OCI-LY1 (cell line): Measurements from ENCODE around the gene SPOUT1.

Source experiments
- H2AFZ ChIP-seq: fragments of 200-600 bp; sonication (generic), shearing (Covaris generic); 2 replicates; pipeline ENCODE4 v1.6.0; 2014; ENCODE audit warnings: antibody characterized with exemption, mild to moderate bottlenecking, low read length
- H3F3A ChIP-seq: fragments of 200-600 bp; sonication (generic), shearing (Covaris generic); 2 replicates; pipeline ENCODE4 v1.6.0; 2014; ENCODE audit warnings: mild to moderate bottlenecking, antibody characterized with exemption, low read length, moderate library complexity; ENCODE audit not compliant: insufficient read depth
- H3K27ac ChIP-seq: fragments of 200-600 bp; sonication (generic); 2 replicates; pipeline ENCODE4 v1.5.1; 2014; ENCODE audit warnings: low read length, mixed run types, mild to moderate bottlenecking, low read depth; ENCODE audit not compliant: poor library complexity, severe bottlenecking
- H3K27me3 ChIP-seq: fragments of 200-600 bp; sonication (generic); 2 replicates; pipeline ENCODE4 v1.6.0; 2014; ENCODE audit warnings: antibody characterized with exemption, mild to moderate bottlenecking, low read length, moderate library complexity; ENCODE audit not compliant: insufficient read depth
- H3K36me3 ChIP-seq: fragments of 200-600 bp; sonication (generic); 2 replicates; pipeline ENCODE4 v1.6.1; 2014; ENCODE audit warnings: mild to moderate bottlenecking, antibody characterized with exemption, low read length, moderate library complexity, mixed read lengths; ENCODE audit not compliant: insufficient read depth
- H3K4me1 ChIP-seq: fragments of 200-600 bp; sonication (generic); 2 replicates; pipeline ENCODE4 v1.5.1; 2014; ENCODE audit warnings: mild to moderate bottlenecking, low read length, moderate library complexity; ENCODE audit not compliant: insufficient read depth, severe bottlenecking
- H3K4me2 ChIP-seq: fragments of 200-600 bp; sonication (generic), shearing (Covaris generic); 2 replicates; pipeline ENCODE4 v1.6.1; 2014; ENCODE audit warnings: low read length
- H3K4me3 ChIP-seq: fragments of 200-600 bp; sonication (generic); 2 replicates; pipeline ENCODE4 v1.5.1; 2014; ENCODE audit warnings: low read length, low read depth, mild to moderate bottlenecking, mixed read lengths; ENCODE audit not compliant: poor library complexity, severe bottlenecking
- H3K79me2 ChIP-seq: fragments of 200-600 bp; shearing (Covaris generic); 2 replicates; pipeline ENCODE4 v1.6.1; 2016; ENCODE audit warnings: mixed run types, low read length, mixed read lengths; ENCODE audit not compliant: insufficient read depth
- H3K9ac ChIP-seq: fragments of 200-600 bp; sonication (generic), shearing (Covaris generic); 2 replicates; pipeline ENCODE4 v1.6.1; 2014; ENCODE audit warnings: mild to moderate bottlenecking, low read length, mixed read lengths
- H3K9me2 ChIP-seq: fragments of 200-600 bp; sonication (generic), shearing (Covaris generic); 2 replicates; pipeline ENCODE4 v1.6.1; 2014; ENCODE audit warnings: low read depth, mild to moderate bottlenecking, low read length, mixed read lengths
- H3K9me3 ChIP-seq: fragments of 200-600 bp; shearing (Covaris generic); 2 replicates; pipeline ENCODE4 v1.6.1; 2014; ENCODE audit warnings: low read length, mixed read lengths
- H4K20me1 ChIP-seq: fragments of 200-600 bp; sonication (generic), shearing (Covaris generic); 2 replicates; pipeline ENCODE4 v1.6.0; 2016; ENCODE audit warnings: mild to moderate bottlenecking, low read length; ENCODE audit not compliant: insufficient read depth
- EZH2 ChIP-seq: fragments of 200-600 bp; sonication (generic), shearing (Covaris generic); IDR thresholded peaks from 2 replicates; pipeline ENCODE4 v1.8.0; 2017; ENCODE audit warnings: borderline replicate concordance, mixed run types, mild to moderate bottlenecking, antibody characterized with exemption, low read length, moderate library complexity, mixed read lengths
- TF ChIP-seq, protein P1 (sequence below): fragments of 200-600 bp; sonication (generic), shearing (Covaris generic); IDR thresholded peaks from 2 replicates; pipeline ENCODE4 v1.5.1; 2017; ENCODE audit warnings: mild to moderate bottlenecking, antibody characterized with exemption, low read length, moderate library complexity, mixed read lengths

SPOUT1 gene

DNA sequence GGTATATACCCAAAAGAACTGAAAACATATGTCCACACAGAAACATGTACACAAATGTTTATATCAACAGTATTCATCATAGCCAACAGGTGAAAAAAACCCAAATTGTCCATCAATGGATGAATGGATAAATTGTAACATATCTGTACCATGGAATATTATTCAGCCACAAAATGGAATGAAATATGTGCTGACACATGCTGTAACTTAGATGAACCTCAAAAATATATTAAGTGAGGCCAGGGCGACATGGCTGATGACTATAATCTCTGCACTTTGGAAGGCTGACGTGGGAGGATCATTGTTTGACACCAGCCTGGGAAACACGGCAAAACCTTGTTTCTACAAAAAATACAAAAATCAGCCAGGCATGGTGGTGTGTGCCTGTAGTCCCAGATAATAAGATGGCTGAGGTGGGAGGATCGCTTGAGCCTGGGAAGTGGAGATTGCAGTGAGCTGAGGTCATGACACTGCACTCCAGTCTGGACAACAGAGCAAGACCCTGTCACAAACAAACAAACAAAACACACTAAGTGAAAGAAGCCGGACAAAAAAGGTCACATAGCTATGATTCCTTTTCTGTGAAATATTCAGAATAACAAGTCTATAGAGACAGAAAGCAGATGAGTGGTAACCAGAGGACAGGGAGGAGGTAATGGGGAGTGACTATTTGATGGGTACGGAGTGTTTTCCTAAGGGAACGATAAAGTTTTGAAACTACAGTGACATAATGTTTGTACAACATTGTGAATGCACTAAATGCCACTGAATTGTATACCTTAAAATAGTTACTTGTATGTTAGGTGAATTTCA, 40.7 kb upstream of the SPOUT1 start:
- no peaks in the 10 kb centered on the region for H4K20me1 ChIP-seq
- no peak for TF ChIP-seq EZH2
- no peak overlapping the region for H3K4me2 ChIP-seq
- no peak overlapping the region for H3K27ac ChIP-seq
- no peaks in the 10 kb centered on the region for H3K9me3 ChIP-seq
- no peak overlapping the region for H3K4me3 ChIP-seq
- no peak overlapping the region for H2AFZ ChIP-seq
- H3K9ac ChIP-seq = no peak overlapping the region
- H3K9me2 ChIP-seq = no peaks in the 10 kb centered on the region
- no peaks in the 10 kb centered on the region for H3F3A ChIP-seq
- H3K79me2 ChIP-seq = no peaks in the 10 kb centered on the region
- no peaks in the 10 kb centered on the region for H3K27me3 ChIP-seq
- H3K36me3 ChIP-seq = peaks cover 14% of the 10 kb centered on the region; the same call in 1 of the 2 replicates
- no peaks in the 10 kb centered on the region for H3K4me1 ChIP-seq

DNA sequence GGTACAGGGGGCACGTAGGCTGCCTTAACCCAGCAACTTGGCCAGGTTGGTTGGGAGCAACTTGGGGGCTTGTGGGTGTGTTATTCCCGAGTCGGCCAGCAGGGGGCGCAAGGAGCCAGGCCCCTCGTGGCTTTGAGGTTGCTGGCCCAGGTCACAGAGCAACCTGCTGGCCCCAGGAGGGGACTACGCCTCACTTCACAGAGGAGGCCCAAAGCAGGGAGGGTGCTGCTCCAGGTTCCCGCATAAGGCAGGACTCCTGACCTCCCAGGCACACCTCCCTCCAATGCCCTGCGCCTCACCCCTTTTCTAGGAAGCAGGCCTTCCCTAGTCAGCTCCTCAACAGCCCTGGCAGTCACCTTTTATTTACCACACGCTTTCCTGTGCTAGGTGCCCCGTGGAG, 34.1 kb upstream of the SPOUT1 start:
- H3K4me3 ChIP-seq = no peak overlapping the region
- no peak overlapping the region; the same call in 1 of the 2 replicates for H3K9ac ChIP-seq
- H4K20me1 ChIP-seq = no peaks in the 10 kb centered on the region
- H3K9me3 ChIP-seq = no peaks in the 10 kb centered on the region
- H3K4me2 ChIP-seq = no peak overlapping the region
- no peak overlapping the region for H2AFZ ChIP-seq
- no peaks in the 10 kb centered on the region for H3F3A ChIP-seq
- H3K36me3 ChIP-seq = peaks cover 4% of the 10 kb centered on the region; the same call in 1 of the 2 replicates
- H3K4me1 ChIP-seq = peaks cover 9% of the 10 kb centered on the region
- H3K27me3 ChIP-seq = no peaks in the 10 kb centered on the region
- no peak for TF ChIP-seq EZH2
- TF ChIP-seq, protein P1, sequence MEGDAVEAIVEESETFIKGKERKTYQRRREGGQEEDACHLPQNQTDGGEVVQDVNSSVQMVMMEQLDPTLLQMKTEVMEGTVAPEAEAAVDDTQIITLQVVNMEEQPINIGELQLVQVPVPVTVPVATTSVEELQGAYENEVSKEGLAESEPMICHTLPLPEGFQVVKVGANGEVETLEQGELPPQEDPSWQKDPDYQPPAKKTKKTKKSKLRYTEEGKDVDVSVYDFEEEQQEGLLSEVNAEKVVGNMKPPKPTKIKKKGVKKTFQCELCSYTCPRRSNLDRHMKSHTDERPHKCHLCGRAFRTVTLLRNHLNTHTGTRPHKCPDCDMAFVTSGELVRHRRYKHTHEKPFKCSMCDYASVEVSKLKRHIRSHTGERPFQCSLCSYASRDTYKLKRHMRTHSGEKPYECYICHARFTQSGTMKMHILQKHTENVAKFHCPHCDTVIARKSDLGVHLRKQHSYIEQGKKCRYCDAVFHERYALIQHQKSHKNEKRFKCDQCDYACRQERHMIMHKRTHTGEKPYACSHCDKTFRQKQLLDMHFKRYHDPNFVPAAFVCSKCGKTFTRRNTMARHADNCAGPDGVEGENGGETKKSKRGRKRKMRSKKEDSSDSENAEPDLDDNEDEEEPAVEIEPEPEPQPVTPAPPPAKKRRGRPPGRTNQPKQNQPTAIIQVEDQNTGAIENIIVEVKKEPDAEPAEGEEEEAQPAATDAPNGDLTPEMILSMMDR = peak; percentile 88
- H3K9me2 ChIP-seq = no peaks in the 10 kb centered on the region
- no peak overlapping the region for H3K27ac ChIP-seq
- no peaks in the 10 kb centered on the region for H3K79me2 ChIP-seq

DNA sequence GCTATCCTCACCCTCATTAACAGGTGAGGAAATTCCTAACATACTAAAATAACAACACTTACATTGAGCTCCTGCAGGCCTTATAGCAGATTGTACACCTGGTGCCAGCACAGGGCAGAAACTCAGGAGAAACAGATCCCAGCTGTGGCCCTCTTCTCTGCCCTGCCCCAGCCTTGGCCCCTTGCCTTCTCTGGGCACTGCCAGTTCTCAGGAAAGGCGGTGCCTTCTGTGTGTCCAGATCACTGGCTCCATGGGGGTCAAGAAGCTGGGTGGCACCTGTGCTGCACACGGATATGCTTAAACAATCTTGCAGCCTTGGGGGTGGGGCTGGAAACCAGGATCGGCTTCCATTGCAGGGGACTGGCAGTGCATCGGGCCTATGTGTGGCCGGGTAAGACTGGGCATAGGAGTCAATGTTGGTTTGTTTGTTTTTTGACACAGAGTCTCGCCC, 32.8 kb upstream of the SPOUT1 start:
- no peak for TF ChIP-seq EZH2
- TF ChIP-seq, protein P1 = no peak

More for the DNA sequence above, 32.8 kb upstream of the SPOUT1 start:
- Histone ChIP-seq H3K9me2 (no peaks in the 10 kb centered on the region), H3K79me2 (no peaks in the 10 kb centered on the region), H4K20me1 (no peaks in the 10 kb centered on the region), H3K9me3 (no peaks in the 10 kb centered on the region), H3K27ac (no peak overlapping the region), H3K4me3 (no peak overlapping the region), H3K4me1 (peaks cover 9% of the 10 kb centered on the region), H3K4me2 (no peak overlapping the region), H3K27me3 (no peaks in the 10 kb centered on the region), H3F3A (no peaks in the 10 kb centered on the region), H3K9ac (no peak overlapping the region), H2AFZ (no peak overlapping the region), H3K36me3 (peaks cover 4% of the 10 kb centered on the region; the same call in 1 of the 2 replicates)
